Mesenchymal stem cell (in vitro differentiated cells and primary cell): ENCODE data around the gene GPX4.

Experiments used
- DNase-seq: peaks from one replicate; pipeline ENCODE4 v3.0.0-alpha.2; 2013
- H2AFZ ChIP-seq: one replicate; pipeline ENCODE4 v1.6.1; 2013; ENCODE audit warnings: low read depth, mild to moderate bottlenecking, control low read depth, inconsistent platforms, low read length, moderate library complexity
- H2AK5ac ChIP-seq: 2 replicates; pipeline ENCODE4 v1.6.1; 2013; ENCODE audit warnings: low read length, moderate library complexity, mild to moderate bottlenecking, inconsistent platforms; ENCODE audit not compliant: severe bottlenecking
- H2BK120ac ChIP-seq: one replicate; pipeline ENCODE4 v1.6.1; 2013; ENCODE audit warnings: low read depth, mild to moderate bottlenecking, inconsistent platforms, low read length, moderate library complexity
- H2BK12ac ChIP-seq, 2 experiments: one replicate each; pipeline ENCODE4 v1.6.1; 2013; ENCODE audit warnings: inconsistent platforms in 2 of 2, low read length in 2 of 2, mild to moderate bottlenecking in 2 of 2, moderate library complexity in 2 of 2, control low read depth in 1 of 2
- H2BK15ac ChIP-seq: one replicate; pipeline ENCODE4 v1.6.1; 2013; ENCODE audit warnings: mild to moderate bottlenecking, low read depth, inconsistent platforms; ENCODE audit not compliant: poor library complexity, severe bottlenecking
- H2BK5ac ChIP-seq: 2 replicates; pipeline ENCODE4 v1.6.1; 2013; ENCODE audit warnings: low read depth, mild to moderate bottlenecking, low read length, control low read depth, inconsistent platforms; ENCODE audit not compliant: poor library complexity, severe bottlenecking
- H3K14ac ChIP-seq, 2 experiments: one replicate each; pipeline ENCODE4 v1.6.1; 2013; ENCODE audit warnings: inconsistent platforms in 2 of 2, low read length in 2 of 2, control low read depth in 1 of 2, mild to moderate bottlenecking in 1 of 2, moderate library complexity in 1 of 2
- H3K18ac ChIP-seq, 2 experiments: one replicate each; pipeline ENCODE4 v1.6.1; 2013; ENCODE audit warnings: inconsistent platforms in 2 of 2, low read length in 2 of 2, control low read depth in 1 of 2, low read depth in 1 of 2, mild to moderate bottlenecking in 1 of 2
- H3K23ac ChIP-seq, 2 experiments: one replicate each; pipeline ENCODE4 v1.6.1; 2013; ENCODE audit warnings: inconsistent platforms in 2 of 2, low read length in 2 of 2, mild to moderate bottlenecking in 2 of 2, moderate library complexity in 2 of 2, control low read depth in 1 of 2
- H3K27ac ChIP-seq: 2 replicates; pipeline ENCODE4 v1.5.1; 2013; ENCODE audit warnings: mild to moderate bottlenecking, moderate library complexity, low read length, control low read depth, inconsistent platforms; ENCODE audit not compliant: poor library complexity, severe bottlenecking
- H3K27me3 ChIP-seq, 2 experiments: 2 replicates each; pipeline versions ENCODE4 v1.6.1 to v1.7.0; 2013; ENCODE audit warnings: low read length in 2 of 2, mild to moderate bottlenecking in 2 of 2, moderate library complexity in 2 of 2, control low read depth in 1 of 2, inconsistent platforms in 1 of 2; ENCODE audit not compliant: control insufficient read depth in 1 of 2, insufficient read depth in 1 of 2
- H3K36me3 ChIP-seq, 2 experiments: 2 replicates each; pipeline versions ENCODE4 v1.6.1 to v1.7.0; 2013; ENCODE audit warnings: low read length in 2 of 2, control low read depth in 1 of 2, inconsistent platforms in 1 of 2, low read depth in 1 of 2, mild to moderate bottlenecking in 1 of 2; ENCODE audit not compliant: insufficient read depth in 2 of 2, control insufficient read depth in 1 of 2
- H3K4ac ChIP-seq, 2 experiments: one replicate each; pipeline ENCODE4 v1.6.1; 2013; ENCODE audit warnings: inconsistent platforms in 2 of 2, low read length in 2 of 2, mild to moderate bottlenecking in 2 of 2, moderate library complexity in 2 of 2, control low read depth in 1 of 2, low read depth in 1 of 2
- H3K4me1 ChIP-seq: 2 replicates; pipeline ENCODE4 v1.6.1; 2013; ENCODE audit warnings: low read depth, low read length, control low read depth; ENCODE audit not compliant: control insufficient read depth, insufficient read depth
- H3K4me2 ChIP-seq: 2 replicates; pipeline ENCODE4 v1.6.1; 2013; ENCODE audit warnings: low read length, mild to moderate bottlenecking, inconsistent platforms; ENCODE audit not compliant: poor library complexity, severe bottlenecking
- H3K4me3 ChIP-seq, 2 experiments: 2 replicates each; pipeline versions ENCODE4 v1.5.1 to v1.7.0; 2013; ENCODE audit warnings: low read length in 2 of 2, mild to moderate bottlenecking in 2 of 2, control low read depth in 1 of 2, low read depth in 1 of 2; ENCODE audit not compliant: insufficient read depth in 1 of 2
- H3K79me1 ChIP-seq: replicated peaks from 2 replicates; pipeline ENCODE4 v1.6.1; 2013; ENCODE audit warnings: mild to moderate bottlenecking, control low read depth, low read length, inconsistent platforms; ENCODE audit not compliant: poor library complexity, severe bottlenecking
- H3K9ac ChIP-seq: 2 replicates; pipeline ENCODE4 v1.7.0; 2013; ENCODE audit warnings: mild to moderate bottlenecking, low read length, moderate library complexity
- H3K9me3 ChIP-seq: 2 replicates; pipeline ENCODE4 v1.7.0; 2013; ENCODE audit warnings: mild to moderate bottlenecking, low read length; ENCODE audit not compliant: control insufficient read depth
- H4K8ac ChIP-seq: one replicate; pipeline ENCODE4 v1.6.1; 2013; ENCODE audit warnings: inconsistent platforms, mild to moderate bottlenecking, low read length, moderate library complexity
- H4K91ac ChIP-seq: one replicate; pipeline ENCODE4 v1.6.1; 2013; ENCODE audit warnings: mild to moderate bottlenecking, low read length, inconsistent platforms
- WGBS: methylation state at CpG from one replicate; pipeline ENCODE4 v1.1.7; 2013; ENCODE audit warnings: mixed read lengths; 5-methylcytosine and 5-hydroxymethylcytosine counted together

Gene GPX4

DNA sequence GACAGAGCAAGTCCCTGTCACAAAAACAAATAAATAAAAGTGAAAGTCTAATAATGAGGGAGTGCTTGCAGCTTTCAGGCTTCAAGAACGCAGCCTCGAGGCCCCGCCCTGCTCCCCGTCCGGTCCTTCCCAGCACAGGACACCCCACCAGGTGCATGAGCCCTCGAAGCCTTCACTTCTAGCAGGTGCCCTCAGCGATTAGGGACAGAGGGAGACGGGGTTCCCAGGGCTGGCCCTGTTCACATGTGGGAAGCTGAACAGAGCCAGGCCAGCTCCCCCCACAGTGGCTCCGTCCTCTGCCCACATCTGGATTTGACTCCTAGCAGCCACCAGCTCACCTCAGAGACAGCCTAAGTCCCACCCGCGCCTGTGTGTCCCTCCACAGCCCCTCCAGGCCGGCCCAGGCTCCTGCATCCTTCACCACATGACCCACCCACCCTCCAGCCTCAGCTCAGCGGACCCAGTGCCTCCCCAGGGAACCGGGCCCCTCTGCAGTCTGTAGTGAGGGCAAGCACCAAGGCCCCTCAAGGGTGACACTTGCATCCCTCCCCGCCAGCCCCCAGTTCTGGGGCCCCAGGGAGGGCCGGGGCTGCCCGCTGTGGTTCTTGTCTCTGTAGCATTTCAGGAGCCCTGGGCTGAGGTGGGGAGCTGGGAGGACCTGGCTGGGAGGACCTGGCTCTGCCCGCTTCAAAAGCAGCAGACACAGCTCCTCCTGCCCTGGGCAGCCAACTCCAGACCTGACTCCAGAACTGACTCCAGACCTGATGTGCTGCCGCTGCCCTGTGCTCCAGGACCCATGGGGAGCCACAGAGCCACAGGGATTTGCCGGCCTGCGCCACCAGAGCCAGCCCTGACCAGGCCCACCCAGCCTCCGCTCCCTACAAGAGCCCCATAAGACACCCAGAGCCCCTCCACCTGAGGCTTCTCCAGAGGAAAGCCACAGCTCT lies 27.2 kb downstream of the GPX4 start:
- Histone ChIP-seq H3K79me1 (peaks cover 24% of the 10 kb centered on the region), H2BK12ac (peak overlapping the region; percentile 14 to 85), H2AK5ac (peak overlapping the region; percentile 47), H3K14ac (peak overlapping the region in 1 of 2 experiments; percentile 87), H2AFZ (no peak overlapping the region), H3K36me3 (peaks cover 55 to 66% of the 10 kb centered on the region in 2 experiments), H3K4me3 (peak overlapping the region; percentile 74 to 92), H2BK120ac (peak overlapping the region; percentile 64), H3K27ac (peak overlapping the region; percentile 65), H3K9me3 (no peaks in the 10 kb centered on the region), H3K4me2 (peak overlapping the region; percentile 90), H3K23ac (peak overlapping the region in 1 of 2 experiments; percentile 81), H3K4me1 (peaks cover 59% of the 10 kb centered on the region), H3K4ac (peak overlapping the region; percentile 83 to 96), H3K9ac (peak overlapping the region; percentile 98), H4K91ac (peak overlapping the region; percentile 90), H2BK5ac (no peak overlapping the region), H3K27me3 (no peaks in the 10 kb centered on the region), H3K18ac (peak overlapping the region; percentile 31 to 97), H4K8ac (peak overlapping the region; percentile 71), H2BK15ac (peak overlapping the region; percentile 82)
- DNase-seq = peak; percentile 47
- 64% methylated on average over 19 of the region's 22 CpGs for WGBS

DNA sequence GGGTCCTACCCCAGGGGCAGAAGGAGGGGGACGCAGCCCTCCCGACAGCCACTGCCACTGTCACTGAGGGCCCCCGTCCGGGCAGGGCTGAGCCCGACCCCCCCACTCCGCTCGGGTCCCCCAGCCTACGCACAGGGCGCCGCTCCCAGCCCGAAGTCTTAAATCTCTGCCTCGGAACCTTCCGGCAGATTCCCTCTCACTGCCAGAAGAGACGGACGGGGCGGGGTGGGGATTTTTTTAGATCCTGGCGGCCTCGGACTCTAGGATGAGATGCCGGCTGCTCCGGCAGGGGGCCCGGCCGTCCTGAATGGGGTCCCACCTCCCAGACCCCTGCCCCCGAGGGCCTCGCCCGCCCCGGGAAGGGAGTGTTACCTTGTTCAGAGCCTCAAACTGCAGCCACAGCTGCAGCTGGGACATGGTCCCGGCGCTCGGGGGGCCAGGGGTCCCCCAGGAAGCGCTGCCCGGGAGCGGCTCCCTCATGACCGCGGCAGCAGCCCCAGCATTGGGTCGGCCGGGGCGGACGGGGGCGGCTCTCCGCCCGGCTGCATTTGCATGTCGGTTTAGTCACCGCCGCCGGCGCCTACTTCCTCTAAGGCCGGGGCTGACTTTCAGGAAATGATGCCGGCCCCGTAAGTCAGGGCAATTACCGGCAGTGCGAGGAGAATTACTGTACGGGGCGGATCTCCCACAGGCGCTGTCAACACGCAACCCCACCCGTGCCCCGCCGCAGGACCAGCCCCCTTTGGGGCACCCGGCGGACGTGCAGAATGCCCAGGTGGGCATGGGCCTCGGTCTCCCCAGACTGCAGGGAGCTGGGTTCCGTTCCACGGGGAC lies 28.1 kb downstream of the GPX4 start:
- Histone ChIP-seq H3K23ac (peak overlapping the region in 1 of 2 experiments; percentile 74), H2BK5ac (peak overlapping the region; percentile 87), H3K79me1 (peaks cover 28% of the 10 kb centered on the region), H3K36me3 (peaks cover 47 to 67% of the 10 kb centered on the region in 2 experiments), H4K8ac (peak overlapping the region; percentile 87), H3K9me3 (no peaks in the 10 kb centered on the region), H3K9ac (peak overlapping the region; percentile 98), H3K14ac (peak overlapping the region in 1 of 2 experiments; percentile 94), H3K4me1 (peaks cover 59% of the 10 kb centered on the region), H2AK5ac (peak overlapping the region; percentile 89), H2BK15ac (peak overlapping the region; percentile 82), H3K18ac (peak overlapping the region; percentile 93 to 97), H4K91ac (peak overlapping the region; percentile 93), H3K27ac (peak overlapping the region; percentile 67), H3K4me2 (peak overlapping the region; percentile 90), H3K27me3 (no peaks in the 10 kb centered on the region), H3K4ac (peak overlapping the region; percentile 94 to 96), H2BK12ac (peak overlapping the region; percentile 14 to 91), H2AFZ (no peak overlapping the region), H2BK120ac (peak overlapping the region; percentile 90), H3K4me3 (peak overlapping the region; percentile 74 to 92)
- 2% methylated on average over 64 of the region's 64 CpGs for WGBS
- peak; percentile 95 for DNase-seq

DNA sequence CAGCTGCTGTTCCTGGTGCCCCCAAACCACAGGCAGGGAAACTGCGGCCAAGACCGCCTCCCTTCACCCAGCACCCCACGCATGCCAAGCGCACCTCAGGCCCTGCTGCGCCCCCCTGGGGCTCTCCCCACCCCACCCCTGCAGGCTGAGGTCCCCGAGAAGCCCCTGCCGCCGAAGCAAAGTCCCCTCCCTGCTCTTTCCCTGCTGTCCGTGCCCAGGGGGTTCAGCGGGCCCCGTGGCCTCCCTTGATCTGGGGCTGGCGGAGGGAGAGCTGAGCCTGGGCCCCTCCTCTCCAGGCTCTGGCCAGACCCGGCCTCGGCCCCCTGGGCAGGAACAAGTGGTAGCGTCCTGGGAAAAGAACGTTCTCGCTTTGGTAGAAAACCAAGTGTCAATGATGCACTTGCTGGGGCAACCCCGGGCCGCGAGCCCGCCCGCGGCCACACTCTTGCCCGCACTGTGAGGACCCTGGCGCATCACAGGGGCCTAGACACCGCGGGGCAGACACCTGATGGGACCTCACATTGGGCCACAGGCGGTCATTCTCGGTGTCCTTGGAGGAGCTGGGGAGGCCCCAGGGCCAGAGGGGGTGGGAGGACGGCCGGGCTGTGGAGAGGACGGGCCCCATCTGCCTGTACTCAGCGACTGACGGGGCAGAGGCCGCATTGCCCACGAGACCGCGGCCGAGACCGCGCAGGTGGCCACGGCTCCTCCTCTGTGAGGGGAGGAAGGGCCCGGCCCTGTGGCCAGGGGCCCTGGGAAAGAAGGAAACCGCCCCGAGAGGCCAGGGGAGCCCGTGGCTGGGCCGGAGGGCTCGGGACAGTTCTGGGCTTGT lies 29.0 kb downstream of the GPX4 start:
- Histone ChIP-seq H3K79me1 (peaks cover 27% of the 10 kb centered on the region), H4K91ac (peak overlapping the region; percentile 95), H2AK5ac (peak overlapping the region; percentile 89), H3K4me1 (peaks cover 54% of the 10 kb centered on the region), H3K36me3 (peaks cover 39 to 60% of the 10 kb centered on the region in 2 experiments), H3K27me3 (no peaks in the 10 kb centered on the region), H3K18ac (peak overlapping the region; percentile 93 to 97), H3K23ac (peak overlapping the region in 1 of 2 experiments; percentile 34), H3K14ac (peak overlapping the region in 1 of 2 experiments; percentile 94), H2BK15ac (peak overlapping the region; percentile 94), H4K8ac (peak overlapping the region; percentile 86), H3K27ac (peak overlapping the region; percentile 67), H3K4ac (peak overlapping the region; percentile 93 to 94), H2BK12ac (peak overlapping the region; percentile 91 to 94), H2AFZ (no peak overlapping the region), H2BK5ac (peak overlapping the region; percentile 4), H3K9ac (peak overlapping the region; percentile 98), H3K9me3 (no peaks in the 10 kb centered on the region), H3K4me2 (peak overlapping the region; percentile 57), H2BK120ac (peak overlapping the region; percentile 90), H3K4me3 (peak overlapping the region in 1 of 2 experiments; percentile 92)
- whole genome bisulfite sequencing = 78% methylated on average over 46 of the region's 48 CpGs
- DNase-seq = peak; percentile 35
